ENCODE measurements around the gene KLK13.

Gene KLK13

DNA sequence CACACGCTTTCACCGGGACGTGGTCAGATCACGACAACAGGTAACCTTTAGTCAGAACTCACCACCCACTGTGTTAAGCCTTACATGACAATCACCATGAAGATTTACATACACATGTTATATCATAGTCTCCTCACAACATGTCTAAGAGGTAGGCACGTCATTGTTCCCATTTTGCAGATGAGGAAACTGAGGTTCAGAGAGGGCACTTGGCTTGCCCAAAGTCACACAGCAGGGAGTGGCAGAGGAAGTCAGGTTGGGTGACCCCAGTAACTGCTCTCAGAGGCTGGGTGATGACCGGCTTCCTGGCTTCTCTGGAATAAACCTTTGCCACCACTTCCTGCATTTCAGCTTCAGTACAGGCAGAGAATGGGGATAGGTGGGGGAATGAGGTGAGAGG lies 50.6 kb downstream of the KLK13 start:
- peaks cover 72% of the 10 kb centered on the region for H3K27me3 ChIP-seq
- H3K4me1 ChIP-seq (ENCODE audit: control insufficient read depth in 1 of 2, insufficient read depth in 1 of 2, low read depth in 1 of 2, low read length in 1 of 2): peaks cover 0 to 9% of the 10 kb centered on the region in 2 experiments
- TF ChIP-seq, protein P1, sequence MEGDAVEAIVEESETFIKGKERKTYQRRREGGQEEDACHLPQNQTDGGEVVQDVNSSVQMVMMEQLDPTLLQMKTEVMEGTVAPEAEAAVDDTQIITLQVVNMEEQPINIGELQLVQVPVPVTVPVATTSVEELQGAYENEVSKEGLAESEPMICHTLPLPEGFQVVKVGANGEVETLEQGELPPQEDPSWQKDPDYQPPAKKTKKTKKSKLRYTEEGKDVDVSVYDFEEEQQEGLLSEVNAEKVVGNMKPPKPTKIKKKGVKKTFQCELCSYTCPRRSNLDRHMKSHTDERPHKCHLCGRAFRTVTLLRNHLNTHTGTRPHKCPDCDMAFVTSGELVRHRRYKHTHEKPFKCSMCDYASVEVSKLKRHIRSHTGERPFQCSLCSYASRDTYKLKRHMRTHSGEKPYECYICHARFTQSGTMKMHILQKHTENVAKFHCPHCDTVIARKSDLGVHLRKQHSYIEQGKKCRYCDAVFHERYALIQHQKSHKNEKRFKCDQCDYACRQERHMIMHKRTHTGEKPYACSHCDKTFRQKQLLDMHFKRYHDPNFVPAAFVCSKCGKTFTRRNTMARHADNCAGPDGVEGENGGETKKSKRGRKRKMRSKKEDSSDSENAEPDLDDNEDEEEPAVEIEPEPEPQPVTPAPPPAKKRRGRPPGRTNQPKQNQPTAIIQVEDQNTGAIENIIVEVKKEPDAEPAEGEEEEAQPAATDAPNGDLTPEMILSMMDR (IDR thresholded peaks at IDR 0.05): no peak
- H3K4me3 ChIP-seq (ENCODE audit: low read depth in 1 of 2, low read length in 1 of 2): no peak overlapping the region
- H3K9me3 ChIP-seq: no peaks in the 10 kb centered on the region
- H3K36me3 ChIP-seq: no peaks in the 10 kb centered on the region
- no peak overlapping the region for H3K27ac ChIP-seq

DNA sequence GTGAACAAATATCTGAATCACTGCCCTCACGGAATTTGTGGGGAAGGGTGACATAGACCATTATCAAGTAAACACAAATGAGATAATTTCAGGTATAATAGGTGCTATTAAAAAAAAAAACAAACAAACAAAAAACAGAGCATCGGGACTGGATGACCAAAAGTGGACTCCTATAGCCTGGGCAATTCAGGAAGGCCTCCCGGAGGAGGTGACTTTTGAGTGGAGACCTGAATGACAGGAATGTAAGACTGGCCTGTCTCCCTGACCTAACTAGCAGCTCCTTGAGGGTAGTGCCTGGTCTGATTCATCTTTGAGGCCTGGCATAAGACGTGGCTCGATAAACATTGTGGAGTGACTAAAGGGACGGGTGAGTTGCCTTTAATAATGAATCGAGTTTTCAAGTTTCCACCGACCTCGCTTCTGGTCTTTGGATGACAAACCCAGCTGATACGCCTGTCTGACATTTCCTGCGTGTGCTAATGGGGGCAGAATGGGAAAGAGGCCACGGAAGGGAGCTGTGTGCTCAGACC lies 52.2 kb downstream of the KLK13 start:
- Histone ChIP-seq H3K4me1 (ENCODE audit: control insufficient read depth in 1 of 2, insufficient read depth in 1 of 2, low read depth in 1 of 2, low read length in 1 of 2) (no peaks in the 10 kb centered on the region), H3K27me3 (peaks cover 58% of the 10 kb centered on the region), H3K27ac (no peak overlapping the region), H3K36me3 (no peaks in the 10 kb centered on the region), H3K9me3 (no peaks in the 10 kb centered on the region), H3K4me3 (ENCODE audit: low read depth in 1 of 2, low read length in 1 of 2) (no peak overlapping the region)
- TF ChIP-seq, protein P1 (IDR thresholded peaks at IDR 0.05): no peak

DNA sequence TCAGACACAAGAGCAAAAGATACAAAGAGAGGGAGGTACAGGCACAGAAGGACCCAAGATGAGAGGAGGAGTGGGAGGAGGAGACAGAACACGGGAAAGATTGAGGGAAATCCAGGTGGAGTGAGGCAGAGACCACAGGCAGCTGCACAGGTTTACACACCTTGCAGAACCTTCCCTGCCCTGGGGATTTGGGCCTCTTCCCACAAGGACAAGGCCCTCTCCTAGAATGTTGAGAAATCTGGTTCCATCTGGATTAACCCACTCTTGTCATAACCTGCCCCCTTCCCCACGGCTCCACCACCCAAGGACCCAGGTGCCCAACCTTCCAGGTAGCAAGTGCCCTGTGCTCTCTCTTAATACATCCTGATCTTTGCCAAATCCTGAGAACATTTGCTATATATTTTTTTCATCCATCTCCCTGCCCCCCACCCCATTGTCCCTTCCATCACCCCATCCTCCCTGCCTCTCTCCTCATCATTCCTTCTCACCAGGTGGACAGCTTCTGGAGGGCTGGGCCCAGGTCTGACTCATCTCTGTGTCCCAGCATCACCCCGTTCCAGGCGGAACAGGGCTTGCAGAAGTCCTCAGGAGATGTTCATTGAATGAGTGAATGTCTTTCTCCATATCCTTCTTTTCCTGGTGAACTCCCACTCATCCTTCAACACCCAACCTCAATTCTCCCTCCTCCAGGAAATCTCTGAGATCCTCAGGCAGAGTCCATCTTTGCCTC lies 54.7 kb downstream of the KLK13 start:
- no peaks in the 10 kb centered on the region for H3K9me3 ChIP-seq
- TF ChIP-seq, protein P1 (IDR thresholded peaks at IDR 0.05): no peak
- H3K4me1 ChIP-seq (ENCODE audit: control insufficient read depth in 1 of 2, insufficient read depth in 1 of 2, low read depth in 1 of 2, low read length in 1 of 2): no peaks in the 10 kb centered on the region
- H3K27ac ChIP-seq: no peak overlapping the region
- no peaks in the 10 kb centered on the region for H3K36me3 ChIP-seq
- H3K4me3 ChIP-seq (ENCODE audit: low read depth in 1 of 2, low read length in 1 of 2): no peak overlapping the region
- H3K27me3 ChIP-seq: peaks cover 37% of the 10 kb centered on the region

DNA sequence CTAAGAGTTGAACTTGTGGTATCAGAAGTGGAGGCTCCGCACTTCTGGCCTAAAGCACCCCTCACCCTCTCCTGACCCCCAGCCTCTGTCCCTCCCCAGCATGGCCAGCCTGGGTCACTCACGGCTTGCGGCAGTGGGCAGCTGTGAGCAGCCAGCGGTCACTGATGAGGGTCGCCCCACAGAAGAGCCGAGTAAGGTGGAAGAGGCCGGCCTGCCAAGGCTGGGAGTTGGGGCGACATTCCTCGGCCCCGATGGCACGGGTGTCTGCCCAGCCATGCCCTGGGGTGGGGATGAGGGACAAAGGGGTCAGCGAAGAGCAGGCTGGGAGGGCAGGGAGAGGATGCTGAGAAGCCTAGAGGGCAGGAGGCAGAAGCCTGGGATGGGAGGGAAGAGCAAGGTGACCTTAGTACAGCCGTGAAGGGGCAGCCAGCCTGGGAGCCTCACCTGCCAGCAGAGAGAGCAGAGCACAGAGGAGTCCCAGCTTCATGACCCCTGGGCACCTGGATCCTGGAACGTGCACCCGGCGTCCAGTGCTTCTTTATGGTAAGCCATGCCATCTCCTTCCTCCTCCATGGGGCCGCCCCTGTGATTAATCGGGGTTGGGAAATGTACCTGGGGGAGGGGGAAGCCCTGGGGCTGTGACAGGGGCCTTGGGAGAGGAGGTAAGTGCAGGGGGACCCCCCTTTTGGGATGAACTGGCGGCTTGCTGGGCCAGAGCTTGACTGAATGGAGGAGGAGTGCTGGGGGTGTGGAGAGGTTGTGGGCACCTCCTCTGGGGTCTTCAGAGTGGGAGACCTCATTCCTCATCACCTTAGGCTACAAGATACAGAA lies 55.6 kb downstream of the KLK13 start:
- Histone ChIP-seq H3K36me3 (no peaks in the 10 kb centered on the region), H3K9me3 (no peaks in the 10 kb centered on the region), H3K4me1 (ENCODE audit: control insufficient read depth in 1 of 2, insufficient read depth in 1 of 2, low read depth in 1 of 2, low read length in 1 of 2) (no peaks in the 10 kb centered on the region), H3K27me3 (peaks cover 27% of the 10 kb centered on the region), H3K27ac (no peak overlapping the region), H3K4me3 (ENCODE audit: low read depth in 1 of 2, low read length in 1 of 2) (no peak overlapping the region)
- TF ChIP-seq, protein P1 (IDR thresholded peaks at IDR 0.05): no peak

DNA sequence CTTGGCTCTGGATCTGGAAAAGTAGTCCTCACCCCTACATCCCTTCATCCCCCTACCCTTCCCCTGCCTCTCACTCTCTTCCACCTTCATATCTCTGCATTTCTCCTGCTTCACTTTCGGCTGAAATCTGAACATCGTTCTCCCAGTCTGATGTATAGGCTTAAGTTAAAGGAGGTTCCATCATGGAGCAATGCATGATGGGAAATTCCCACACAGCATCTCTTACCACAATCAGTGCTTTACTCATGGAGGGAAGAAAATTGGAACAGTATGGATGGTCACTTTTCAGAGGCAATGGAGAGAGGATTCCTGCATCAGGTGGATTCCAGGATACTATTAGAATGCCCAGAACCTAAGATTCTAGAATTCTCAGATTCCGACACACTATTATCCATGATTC lies 57.4 kb downstream of the KLK13 start:
- Histone ChIP-seq H3K36me3 (no peaks in the 10 kb centered on the region), H3K4me1 (ENCODE audit: control insufficient read depth in 1 of 2, insufficient read depth in 1 of 2, low read depth in 1 of 2, low read length in 1 of 2) (no peaks in the 10 kb centered on the region), H3K27ac (no peak overlapping the region), H3K9me3 (no peaks in the 10 kb centered on the region), H3K4me3 (ENCODE audit: low read depth in 1 of 2, low read length in 1 of 2) (no peak overlapping the region), H3K27me3 (peaks cover 29% of the 10 kb centered on the region)
- TF ChIP-seq, protein P1 (IDR thresholded peaks at IDR 0.05): no peak
